HepG2 (cell line): ENCODE measurements around the gene WDR83. TPM values are rescaled to one million over a fixed set of nuclear protein-coding genes. Genes with fewer than 3 reads are reported as not detected.

ENCODE experiments used
- ARHGAP35 ChIP-seq: sonication (generic); formaldehyde crosslinking; IDR thresholded peaks from 2 replicates; pipeline ENCODE4 v1.9.0; 2022; ENCODE audit warnings: mild to moderate bottlenecking, inconsistent platforms, moderate library complexity, missing genetic modification reagents, borderline replicate concordance
- ASH2L ChIP-seq: fragments of 300-600, 200-600 bp; sonication (generic); IDR thresholded peaks from 2 replicates; pipeline ENCODE4 v1.7.0; 2017; ENCODE audit warnings: low read depth, mild to moderate bottlenecking, moderate library complexity, mixed read lengths, low read length; ENCODE audit not compliant: insufficient read length
- ERF ChIP-seq: IDR thresholded peaks from 2 replicates; pipeline ENCODE4 v1.6.1; 2018; ENCODE audit warnings: missing biosample characterization, missing genetic modification reagents
- FOXA3 ChIP-seq: IDR thresholded peaks from 2 replicates; pipeline ENCODE4 v1.6.1; 2016; ENCODE audit warnings: missing genetic modification reagents, missing compliant biosample characterization
- HNRNPLL ChIP-seq: fragments of 200-400 bp; formaldehyde crosslinking; IDR thresholded peaks from 2 replicates; pipeline ENCODE4 v1.6.1; 2017; ENCODE audit warnings: mild to moderate bottlenecking, low read depth, low read length; ENCODE audit not compliant: poor library complexity, severe bottlenecking
- KAT2B ChIP-seq: fragments of 150-350 bp; IDR thresholded peaks from 2 replicates; pipeline ENCODE4 v1.6.1; 2014; ENCODE audit warnings: low read depth, low read length, borderline replicate concordance
- KDM2A ChIP-seq: sonication (generic); formaldehyde crosslinking; IDR thresholded peaks from 2 replicates; pipeline ENCODE4 v1.4.0; 2020; ENCODE audit warnings: low read depth, missing genetic modification reagents, borderline replicate concordance
- KDM3A ChIP-seq: IDR thresholded peaks from 2 replicates; pipeline ENCODE4 v1.6.1; 2018; ENCODE audit warnings: low read depth, missing compliant biosample characterization
- KLF16 ChIP-seq, 2 experiments: sonication (generic) in 1 of 2; formaldehyde crosslinking in 1 of 2; IDR thresholded peaks; 2 replicates each; pipeline versions ENCODE4 v1.6.1 to v1.8.0; 2016 to 2023; ENCODE audit warnings: missing genetic modification reagents in 2 of 2, missing compliant biosample characterization in 1 of 2
- MYC ChIP-seq: sonication (generic); formaldehyde crosslinking; IDR thresholded peaks from 2 replicates; pipeline ENCODE4 v1.9.0; 2021; ENCODE audit warnings: missing genetic modification reagents, borderline replicate concordance
- NR2C2 ChIP-seq: sonication (generic); formaldehyde crosslinking; IDR thresholded peaks from 2 replicates; pipeline ENCODE4 v1.4.0; 2020; ENCODE audit warnings: missing genetic modification reagents, mild to moderate bottlenecking, moderate library complexity, borderline replicate concordance
- RARA ChIP-seq: IDR thresholded peaks from 2 replicates; pipeline ENCODE4 v1.6.1; 2016; ENCODE audit warnings: missing genetic modification reagents, missing compliant biosample characterization
- TMF1 ChIP-seq: sonication (generic); formaldehyde crosslinking; IDR thresholded peaks from 2 replicates; pipeline ENCODE4 v1.8.1; 2022; ENCODE audit warnings: low read depth, missing genetic modification reagents
- ZBTB20 ChIP-seq: sonication (generic); formaldehyde crosslinking; IDR thresholded peaks from 2 replicates; pipeline ENCODE4 v1.8.1; 2023; ENCODE audit warnings: missing genetic modification reagents, low read depth, mild to moderate bottlenecking, borderline replicate concordance
- ZMAT3 ChIP-seq: sonication (generic); formaldehyde crosslinking; conservative IDR thresholded peaks from 2 replicates; pipeline ENCODE4 v1.7.0; 2021; ENCODE audit warnings: missing genetic modification reagents
- ZNF121 ChIP-seq: sonication (generic); formaldehyde crosslinking; IDR thresholded peaks from 2 replicates; pipeline ENCODE4 v1.5.0; 2020; ENCODE audit warnings: mild to moderate bottlenecking, missing genetic modification reagents
- ZNF605 ChIP-seq: sonication (generic); formaldehyde crosslinking; IDR thresholded peaks from 2 replicates; pipeline ENCODE4 v1.8.0; 2022; ENCODE audit warnings: mild to moderate bottlenecking, missing genetic modification reagents
- ZNF772 ChIP-seq: sonication (generic); formaldehyde crosslinking; IDR thresholded peaks from 2 replicates; pipeline ENCODE4 v1.5.0; 2020; ENCODE audit warnings: mild to moderate bottlenecking, missing genetic modification reagents
- ZNF773 ChIP-seq: sonication (generic); formaldehyde crosslinking; IDR thresholded peaks from 2 replicates; pipeline ENCODE4 v1.4.0; 2020; ENCODE audit warnings: missing genetic modification reagents, borderline replicate concordance
- polyA plus RNA-seq, 8 experiments: library from polyadenylated mRNA; depleted of rRNA in 3 of 8; stranded (reverse) in 7 of 8; unstranded in 1 of 8; fragments of >200 nt; fragmentation: Illumina TruSeq in 4 of 8; extraction: Trizol in 4 of 8; gene quantifications; 2 replicates each; pipeline versions ENCODE4 v1.2.1 to v1.2.3, GENCODE V29; 2011 to 2016; ENCODE audit warnings: low read depth in 4 of 8, missing spikeins in 1 of 8, mixed read lengths in 1 of 8; ENCODE audit not compliant: insufficient read depth in 1 of 8
- total RNA-seq, 5 experiments: library from RNA; depleted of rRNA; stranded (reverse); fragments of >200 nt; fragmentation: Illumina TruSeq; extraction: Trizol; gene quantifications; 2 replicates each; pipeline ENCODE4 v1.2.3, GENCODE V29; 2016; ENCODE audit warnings: low read depth in 1 of 5
- TF ChIP-seq, protein P1 (sequence below): sonication (generic); formaldehyde crosslinking; IDR thresholded peaks from 2 replicates; pipeline ENCODE4 v1.4.0; 2020; ENCODE audit warnings: missing genetic modification reagents
- TF ChIP-seq, protein P2 (sequence below): sonication (generic); formaldehyde crosslinking; IDR thresholded peaks from 2 replicates; pipeline ENCODE4 v1.8.0; 2022; ENCODE audit warnings: low read depth, missing genetic modification reagents
- TF ChIP-seq, protein P3 (sequence below): IDR thresholded peaks from 2 replicates; pipeline ENCODE4 v1.6.1; 2012; ENCODE audit warnings: inconsistent platforms
- TF ChIP-seq, protein P4 (sequence below): sonication (generic); formaldehyde crosslinking; IDR thresholded peaks from 2 replicates; pipeline ENCODE4 v1.4.0; 2020; ENCODE audit warnings: missing genetic modification reagents
- TF ChIP-seq, protein P5 (sequence below): sonication (generic); formaldehyde crosslinking; IDR thresholded peaks from 2 replicates; pipeline ENCODE4 v1.4.0; 2020; ENCODE audit warnings: missing genetic modification reagents

The WDR83 gene
- total and polyA plus RNA-seq, 2 of the 13 experiments (the other 11 are each of a cell fraction or from before 2014, with no cell fraction given) = 4.5 to 10.7 TPM

DNA sequence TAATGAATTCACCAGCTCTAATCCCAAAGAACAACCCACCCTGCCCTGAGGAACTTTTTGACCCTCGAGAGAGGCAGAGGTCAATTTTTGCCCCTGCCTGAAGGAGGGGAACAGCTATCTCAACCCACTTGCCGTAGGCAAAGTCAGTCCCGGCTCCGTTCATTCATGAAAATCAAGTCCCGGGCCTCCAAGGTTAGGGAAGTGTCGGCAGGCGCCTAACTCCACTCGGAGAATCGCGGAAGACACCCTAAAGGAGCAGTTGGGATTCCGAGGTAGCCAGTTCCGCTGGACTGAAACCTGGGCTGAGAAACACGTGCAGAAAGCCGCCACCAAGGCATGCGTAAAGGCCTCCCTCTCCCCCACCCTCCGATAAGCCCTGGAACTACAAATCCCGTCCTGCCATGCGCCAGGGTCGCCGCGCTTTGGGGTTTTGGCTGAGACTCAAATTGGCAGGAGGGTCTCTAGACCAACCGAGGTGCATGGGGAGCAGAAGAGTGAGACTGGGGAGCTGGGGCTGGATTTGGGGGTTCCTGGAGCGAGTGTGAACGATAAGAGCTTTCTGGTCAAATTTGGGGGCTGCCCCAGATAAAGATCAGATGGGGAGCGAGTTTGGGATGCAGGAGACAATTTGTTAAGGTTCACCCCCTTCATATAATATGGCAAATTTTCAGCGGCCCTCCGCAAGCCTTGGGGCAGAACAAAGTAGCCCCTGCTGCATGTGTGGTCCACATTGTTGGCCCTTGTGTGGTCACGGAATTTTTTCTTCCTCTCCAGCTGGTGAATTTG, 57.2 kb downstream of the WDR83 start, which contains the start of gene TNPO2 (continued):
- no peak for TF ChIP-seq FOXA3 (CRISPR knock-in tag)
- TF ChIP-seq ZNF772 (CRISPR knock-in tag) = 0 out of 2 replicates have a peak, but pooled peaks have one; percentile 31
- TF ChIP-seq ZNF773 (CRISPR knock-in tag) = no peak
- TF ChIP-seq TMF1 (CRISPR knock-in tag) = no peak
- peak; percentile 64; the same call in 1 of the 2 replicates for TF ChIP-seq ARHGAP35 (CRISPR knock-in tag)
- TF ChIP-seq ZNF121 (CRISPR knock-in tag) = no peak
- peak; percentile 26 for TF ChIP-seq ASH2L
- TF ChIP-seq ZNF605 (CRISPR knock-in tag) = peak; percentile 63; the same call in 1 of the 2 replicates
- TF ChIP-seq ZBTB20 (CRISPR knock-in tag) = 0 out of 2 replicates have a peak, but pooled peaks have one; percentile 40
- TF ChIP-seq, protein P1, sequence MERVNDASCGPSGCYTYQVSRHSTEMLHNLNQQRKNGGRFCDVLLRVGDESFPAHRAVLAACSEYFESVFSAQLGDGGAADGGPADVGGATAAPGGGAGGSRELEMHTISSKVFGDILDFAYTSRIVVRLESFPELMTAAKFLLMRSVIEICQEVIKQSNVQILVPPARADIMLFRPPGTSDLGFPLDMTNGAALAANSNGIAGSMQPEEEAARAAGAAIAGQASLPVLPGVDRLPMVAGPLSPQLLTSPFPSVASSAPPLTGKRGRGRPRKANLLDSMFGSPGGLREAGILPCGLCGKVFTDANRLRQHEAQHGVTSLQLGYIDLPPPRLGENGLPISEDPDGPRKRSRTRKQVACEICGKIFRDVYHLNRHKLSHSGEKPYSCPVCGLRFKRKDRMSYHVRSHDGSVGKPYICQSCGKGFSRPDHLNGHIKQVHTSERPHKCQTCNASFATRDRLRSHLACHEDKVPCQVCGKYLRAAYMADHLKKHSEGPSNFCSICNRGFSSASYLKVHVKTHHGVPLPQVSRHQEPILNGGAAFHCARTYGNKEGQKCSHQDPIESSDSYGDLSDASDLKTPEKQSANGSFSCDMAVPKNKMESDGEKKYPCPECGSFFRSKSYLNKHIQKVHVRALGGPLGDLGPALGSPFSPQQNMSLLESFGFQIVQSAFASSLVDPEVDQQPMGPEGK = peak; percentile 46; the same call in 1 of the 2 replicates
- TF ChIP-seq, protein P2, sequence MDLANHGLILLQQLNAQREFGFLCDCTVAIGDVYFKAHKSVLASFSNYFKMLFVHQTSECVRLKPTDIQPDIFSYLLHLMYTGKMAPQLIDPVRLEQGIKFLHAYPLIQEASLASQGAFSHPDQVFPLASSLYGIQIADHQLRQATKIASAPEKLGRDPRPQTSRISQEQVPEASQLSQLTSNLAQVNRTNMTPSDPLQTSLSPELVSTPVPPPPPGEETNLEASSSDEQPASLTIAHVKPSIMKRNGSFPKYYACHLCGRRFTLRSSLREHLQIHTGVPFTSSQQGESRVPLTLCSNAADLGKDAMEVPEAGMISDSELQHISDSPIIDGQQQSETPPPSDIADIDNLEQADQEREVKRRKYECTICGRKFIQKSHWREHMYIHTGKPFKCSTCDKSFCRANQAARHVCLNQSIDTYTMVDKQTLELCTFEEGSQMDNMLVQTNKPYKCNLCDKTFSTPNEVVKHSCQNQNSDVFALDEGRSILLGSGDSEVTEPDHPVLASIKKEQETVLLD (CRISPR knock-in tag) = 0 out of 2 replicates have a peak, but pooled peaks have one; percentile 38
- peak; percentile 78 for TF ChIP-seq ZMAT3
- TF ChIP-seq, protein P3, sequence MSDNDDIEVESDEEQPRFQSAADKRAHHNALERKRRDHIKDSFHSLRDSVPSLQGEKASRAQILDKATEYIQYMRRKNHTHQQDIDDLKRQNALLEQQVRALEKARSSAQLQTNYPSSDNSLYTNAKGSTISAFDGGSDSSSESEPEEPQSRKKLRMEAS = peak; percentile 98
- TF ChIP-seq, protein P4, sequence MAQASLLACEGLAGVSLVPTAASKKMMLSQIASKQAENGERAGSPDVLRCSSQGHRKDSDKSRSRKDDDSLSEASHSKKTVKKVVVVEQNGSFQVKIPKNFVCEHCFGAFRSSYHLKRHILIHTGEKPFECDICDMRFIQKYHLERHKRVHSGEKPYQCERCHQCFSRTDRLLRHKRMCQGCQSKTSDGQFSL = peak; percentile 54; the same call in 1 of the 2 replicates
- TF ChIP-seq NR2C2 = peak; percentile 94
- peak; percentile 61; the same call in 1 of the 2 replicates for TF ChIP-seq KDM2A (CRISPR knock-in tag)
- peak; percentile 43 for TF ChIP-seq HNRNPLL
- TF ChIP-seq MYC (CRISPR knock-in tag) = peak; percentile 98
- no peak for TF ChIP-seq KAT2B
- peak; percentile 72 for TF ChIP-seq ERF (CRISPR knock-in tag)
- 0 out of 2 replicates have a peak, but pooled peaks have one; percentile 4 for TF ChIP-seq RARA
- TF ChIP-seq, protein P5, sequence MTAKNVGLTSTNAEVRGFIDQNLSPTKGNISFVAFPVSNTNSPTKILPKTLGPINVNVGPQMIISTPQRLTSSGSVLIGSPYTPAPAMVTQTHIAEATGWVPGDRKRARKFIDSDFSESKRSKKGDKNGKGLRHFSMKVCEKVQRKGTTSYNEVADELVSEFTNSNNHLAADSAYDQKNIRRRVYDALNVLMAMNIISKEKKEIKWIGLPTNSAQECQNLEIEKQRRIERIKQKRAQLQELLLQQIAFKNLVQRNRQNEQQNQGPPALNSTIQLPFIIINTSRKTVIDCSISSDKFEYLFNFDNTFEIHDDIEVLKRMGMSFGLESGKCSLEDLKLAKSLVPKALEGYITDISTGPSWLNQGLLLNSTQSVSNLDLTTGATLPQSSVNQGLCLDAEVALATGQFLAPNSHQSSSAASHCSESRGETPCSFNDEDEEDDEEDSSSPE (CRISPR knock-in tag) = peak; percentile 88
- TF ChIP-seq KDM3A (CRISPR knock-in tag) = 0 out of 2 replicates have a peak, but pooled peaks have one; percentile 18
- 0 out of 4 replicates have a peak, but pooled peaks of 1 of the 2 experiments have one; percentile 32 for TF ChIP-seq KLF16 (CRISPR knock-in tag; IDR thresholded peaks at IDR 0.05)
